Spinal cord (tissue), 10 donors: ENCODE results near the gene EN1. TPM values are rescaled to one million over a fixed set of nuclear protein-coding genes. Genes with fewer than 3 reads are reported as not detected.

Experiments used
- DNase-seq, 6 donors: peaks; one replicate each; pipeline versions ENCODE4 v3.0.0 to v3.0.0-alpha.2; 2013 to 2015; ENCODE audit warnings: low spot score in 6 of 6, low read depth in 4 of 6
- H3K27ac ChIP-seq: one replicate; pipeline ENCODE4 v1.5.1; 2013; ENCODE audit warnings: low read depth, low read length, control low read depth
- H3K27me3 ChIP-seq: one replicate; pipeline ENCODE4 v1.6.1; 2013; ENCODE audit warnings: low read length; ENCODE audit not compliant: control insufficient read depth, insufficient read depth
- H3K36me3 ChIP-seq: one replicate; pipeline ENCODE4 v1.6.1; 2013; ENCODE audit warnings: low read length; ENCODE audit not compliant: control insufficient read depth, insufficient read depth
- H3K4me1 ChIP-seq: one replicate; pipeline ENCODE4 v1.6.1; 2013; ENCODE audit warnings: low read length; ENCODE audit not compliant: control insufficient read depth, insufficient read depth
- H3K4me3 ChIP-seq: one replicate; pipeline ENCODE4 v1.5.1; 2013; ENCODE audit warnings: low read depth, low read length, control low read depth
- H3K9me3 ChIP-seq: one replicate; pipeline ENCODE4 v1.6.1; 2013; ENCODE audit warnings: low read length; ENCODE audit not compliant: control insufficient read depth, insufficient read depth
- WGBS: methylation state at CpG from one replicate; pipeline ENCODE4 v1.1.5; 2013; ENCODE audit warnings: missing lambda C conversion rate; ENCODE audit not compliant: insufficient coverage; 5-methylcytosine and 5-hydroxymethylcytosine counted together
- polyA plus RNA-seq, 2 donors: library from polyadenylated mRNA; unstranded; fragments of 120-200 nt; gene quantifications; one replicate each; pipeline ENCODE4 v1.2.1, GENCODE V29; 2013; ENCODE audit not compliant: insufficient read length in 2 of 2
- total RNA-seq, 2 donors: library from RNA; depleted of rRNA in 1 of 2; stranded (reverse); fragments of 120-200 nt in 1 of 2; fragments of >200 nt in 1 of 2; gene quantifications; one replicate each; pipeline versions ENCODE4 v1.2.3 to v1.2.4, GENCODE V29; 2013 to 2014
- donor health status: healthy.

EN1 gene
- total and polyA plus RNA-seq, 4 donors: 0.40 to 2.8 (median 0.93) TPM

GRCh38 chr2:118856978-118857676, 9.7 kb upstream of the EN1 start:
- Histone ChIP-seq H3K36me3 (no peaks in the 10 kb centered on the region), H3K27me3 (peaks cover 98% of the 10 kb centered on the region), H3K4me3 (no peak overlapping the region), H3K9me3 (no peaks in the 10 kb centered on the region), H3K4me1 (peaks cover 54% of the 10 kb centered on the region), H3K27ac (no peak overlapping the region)
- WGBS: 1% methylated on average over 50 of the region's 50 CpGs
- DNase-seq: peak in 2 of 6 donors; percentile 24 to 28

GRCh38 chr2:118856330-118856977, 9.0 kb upstream of the EN1 start:
- 4% methylated on average over 24 of the region's 25 CpGs for WGBS
- no peaks in the 10 kb centered on the region for H3K36me3 ChIP-seq
- peaks cover 100% of the 10 kb centered on the region for H3K27me3 ChIP-seq
- no peaks in the 10 kb centered on the region for H3K9me3 ChIP-seq
- peaks cover 54% of the 10 kb centered on the region for H3K4me1 ChIP-seq
- H3K4me3 ChIP-seq: no peak overlapping the region
- H3K27ac ChIP-seq: no peak overlapping the region
- peak in 1 of 6 donors; percentile 13 for DNase-seq

DNA sequence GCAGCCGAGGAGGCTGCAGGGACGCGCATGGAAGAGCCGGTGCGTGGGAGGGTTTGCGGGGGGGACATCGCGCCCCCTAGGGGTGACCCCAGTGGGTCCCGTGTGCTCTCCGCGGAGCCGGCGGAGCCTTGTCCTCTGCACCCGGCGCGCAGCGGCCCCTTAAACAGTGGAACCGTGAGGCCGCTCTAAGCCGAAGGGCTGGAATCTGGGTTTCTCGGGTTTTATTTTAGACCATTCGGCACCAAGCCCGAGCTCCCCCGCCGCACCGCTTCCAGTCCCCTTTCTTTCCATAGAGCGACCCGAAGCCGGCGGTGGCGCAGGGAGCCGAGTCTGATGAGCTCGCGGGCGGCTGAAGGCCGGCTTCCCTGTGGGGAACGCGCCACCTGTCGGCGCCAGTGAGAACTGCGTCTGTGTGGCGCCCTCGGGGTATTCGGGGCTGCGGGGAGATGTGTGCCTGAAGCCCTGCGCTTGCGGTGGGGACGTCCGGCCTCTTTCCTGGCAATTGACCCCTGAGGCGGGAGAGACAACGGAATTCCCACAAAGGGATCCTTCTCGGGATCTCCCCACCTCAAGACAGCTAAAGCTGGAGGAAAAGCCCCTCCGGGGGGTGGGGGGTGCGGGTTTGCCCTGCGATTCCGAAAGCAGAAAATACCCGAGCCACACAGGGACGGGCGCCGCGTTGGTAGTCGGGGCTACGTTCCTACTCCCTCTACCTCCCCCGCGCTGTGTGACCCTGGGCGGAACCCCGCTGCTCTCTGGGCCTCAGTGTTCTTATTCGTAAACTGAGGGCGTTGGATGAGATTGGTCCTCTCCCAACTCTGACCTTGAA, 8.2 kb upstream of the EN1 start:
- Histone ChIP-seq H3K27ac (no peak overlapping the region), H3K27me3 (peaks cover 100% of the 10 kb centered on the region), H3K4me1 (peaks cover 54% of the 10 kb centered on the region), H3K9me3 (no peaks in the 10 kb centered on the region), H3K4me3 (peak overlapping the region; percentile 1), H3K36me3 (no peaks in the 10 kb centered on the region)
- WGBS: under 1% methylated on average over 61 of the region's 69 CpGs
- peak in 5 of 6 donors; percentile 67 to 95 (median 81) for DNase-seq

DNA sequence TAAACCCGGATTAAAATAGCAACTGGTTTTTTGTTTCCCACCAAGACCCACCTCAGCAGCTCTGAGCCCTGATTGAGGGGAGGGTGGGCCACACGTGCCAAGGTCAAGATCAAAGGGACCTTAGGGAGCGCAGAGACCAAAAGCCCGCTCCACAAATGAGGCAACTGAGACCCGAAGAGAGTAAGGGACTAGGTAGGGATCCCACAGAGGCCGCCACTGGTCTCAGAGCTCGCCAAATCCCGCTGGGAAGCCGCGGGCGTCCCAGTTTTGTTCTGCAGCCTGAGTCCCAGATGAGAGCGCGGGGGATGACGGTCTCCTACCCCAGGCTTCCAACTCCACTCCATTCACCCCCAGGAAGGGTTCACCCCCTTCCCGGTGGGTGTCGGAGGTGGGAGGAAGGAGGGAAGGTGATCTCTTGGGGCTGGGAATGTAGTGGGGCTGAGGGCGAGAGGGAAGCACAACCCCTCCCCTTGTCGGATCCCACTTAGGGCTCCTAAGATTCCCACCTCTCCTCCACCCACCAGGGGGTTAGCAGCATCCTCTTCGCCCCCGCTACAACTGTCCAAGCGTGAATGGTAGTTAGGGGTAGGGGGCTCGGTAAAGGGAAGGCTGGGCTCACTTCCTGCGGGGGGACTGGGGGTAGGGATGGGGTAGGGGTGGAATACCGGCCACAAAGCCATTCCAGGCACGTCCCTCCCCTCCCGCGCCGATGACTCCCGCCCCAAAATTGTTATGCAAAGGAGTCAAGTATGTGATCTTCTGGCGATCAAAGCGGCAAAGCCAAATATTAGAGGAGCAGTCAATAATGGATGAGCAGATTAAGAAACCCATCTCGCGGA, 7.3 kb upstream of the EN1 start:
- H3K27me3 ChIP-seq: peaks cover 100% of the 10 kb centered on the region
- no peak overlapping the region for H3K27ac ChIP-seq
- no peak overlapping the region for H3K4me3 ChIP-seq
- 0% methylated on average over 9 of the region's 33 CpGs for WGBS
- peaks cover 54% of the 10 kb centered on the region for H3K4me1 ChIP-seq
- peak in 1 of 6 donors; percentile 15 for DNase-seq
- no peaks in the 10 kb centered on the region for H3K9me3 ChIP-seq
- H3K36me3 ChIP-seq: no peaks in the 10 kb centered on the region

GRCh38 chr2:118853651-118854291, 6.3 kb upstream of the EN1 start:
- DNase-seq: peak in 2 of 6 donors; percentile 12 to 13
- Histone ChIP-seq H3K36me3 (no peaks in the 10 kb centered on the region), H3K4me1 (peaks cover 58% of the 10 kb centered on the region), H3K27me3 (peaks cover 100% of the 10 kb centered on the region), H3K27ac (no peak overlapping the region), H3K9me3 (no peaks in the 10 kb centered on the region), H3K4me3 (no peak overlapping the region)
- 2% methylated on average over 28 of the region's 42 CpGs for WGBS

GRCh38 chr2:118853129-118853640, 5.7 kb upstream of the EN1 start:
- Histone ChIP-seq H3K9me3 (no peaks in the 10 kb centered on the region), H3K4me1 (peaks cover 56% of the 10 kb centered on the region), H3K27me3 (peaks cover 100% of the 10 kb centered on the region), H3K27ac (no peak overlapping the region), H3K36me3 (no peaks in the 10 kb centered on the region), H3K4me3 (no peak overlapping the region)
- 2% methylated on average over 14 of the region's 25 CpGs for WGBS
- DNase-seq: peak in 2 of 6 donors; percentile 6 to 13

DNA sequence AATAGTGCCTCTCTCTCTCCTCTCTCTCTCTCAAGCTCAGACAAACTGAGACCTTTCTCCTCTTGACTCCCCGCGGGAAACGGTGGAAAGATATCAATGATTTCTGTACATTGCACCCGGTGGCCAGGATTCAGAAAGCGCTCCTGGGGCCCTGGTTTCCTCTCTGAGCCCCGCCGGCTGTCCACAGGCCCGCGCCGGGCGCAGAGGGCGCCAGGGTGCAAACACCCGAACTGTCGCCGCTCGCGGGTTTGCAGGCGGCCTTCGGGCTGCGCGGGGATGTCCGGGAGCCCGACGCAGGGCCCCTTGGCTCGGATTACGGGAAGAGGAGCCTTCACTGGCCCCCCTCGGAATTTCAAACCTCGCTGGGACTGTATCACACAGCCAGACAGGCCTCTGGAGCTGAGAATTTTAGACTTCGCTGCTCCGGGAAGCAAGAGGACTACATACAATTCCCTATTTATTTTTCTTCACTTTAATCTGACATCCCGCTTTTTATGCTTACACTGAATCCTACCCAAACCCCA, 5.2 kb upstream of the EN1 start:
- no peaks in the 10 kb centered on the region for H3K9me3 ChIP-seq
- no peaks in the 10 kb centered on the region for H3K36me3 ChIP-seq
- WGBS: 3% methylated on average over 31 of the region's 31 CpGs
- peaks cover 55% of the 10 kb centered on the region for H3K4me1 ChIP-seq
- no peak overlapping the region for H3K4me3 ChIP-seq
- peaks cover 100% of the 10 kb centered on the region for H3K27me3 ChIP-seq
- H3K27ac ChIP-seq: no peak overlapping the region
- peak in 1 of 6 donors; percentile 42 for DNase-seq

DNA sequence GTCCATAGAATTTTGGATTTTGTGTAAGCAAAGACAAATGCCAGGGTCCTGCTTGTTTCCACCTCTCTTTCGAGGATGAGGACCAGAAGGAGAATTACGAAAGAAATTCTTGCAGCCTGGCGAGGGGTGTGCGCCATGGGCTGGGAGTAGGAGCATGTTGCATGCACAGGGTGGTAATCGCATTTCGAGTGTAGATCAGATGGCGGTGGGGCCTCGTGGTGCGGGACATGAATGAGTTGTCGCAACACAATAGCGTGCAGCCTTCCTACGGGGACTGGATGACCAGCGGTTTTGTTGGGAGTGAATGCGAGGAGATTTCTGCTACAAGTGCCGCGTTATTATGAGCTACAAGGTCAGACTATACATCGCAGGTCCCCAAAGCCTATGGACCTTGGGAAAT, 4.2 kb upstream of the EN1 start:
- Histone ChIP-seq H3K4me1 (peaks cover 49% of the 10 kb centered on the region), H3K36me3 (no peaks in the 10 kb centered on the region), H3K27ac (no peak overlapping the region), H3K4me3 (no peak overlapping the region), H3K9me3 (no peaks in the 10 kb centered on the region), H3K27me3 (peaks cover 97% of the 10 kb centered on the region)
- 6% methylated on average over 17 of the region's 17 CpGs for WGBS
- peak in 2 of 6 donors; percentile 28 to 33 for DNase-seq
